HEK293T (cell line): ENCODE data around the gene GRM7.
"Not testable (repeated sequence)": the region's sequence is repeated elsewhere in the genome, so short reads cannot be mapped to it uniquely, and the experiment has no call there.

Source experiments
- CTCF ChIA-PET: fragments of 350-600 bp; formaldehyde crosslinking; extraction: SDS; loops from one replicate; lab custom pipeline; 2021; ENCODE audit warnings: antibody characterized with exemption, inconsistent platforms; lab: Yijun Ruan, JAX
- POLR2A ChIA-PET: fragments of 350-600 bp; formaldehyde crosslinking; extraction: SDS; loops from one replicate; lab custom pipeline; 2020; ENCODE audit warnings: antibody characterized with exemption, inconsistent platforms; lab: Yijun Ruan, JAX
- DNase-seq: peaks from one replicate; pipeline ENCODE4 v3.0.0; 2012; ENCODE audit warnings: mixed read lengths; ENCODE audit errors: extremely low spot score
- ARNT ChIP-seq: fragments of 450-650 bp; IDR thresholded peaks from 2 replicates; pipeline ENCODE4 v1.6.1; 2017; ENCODE audit warnings: mild to moderate bottlenecking
- BHLHE40 ChIP-seq: fragments of 450-650 bp; IDR thresholded peaks from 2 replicates; pipeline ENCODE4 v1.6.1; 2016; ENCODE audit warnings: mild to moderate bottlenecking, moderate library complexity, borderline replicate concordance
- CTBP1 ChIP-seq: fragments of 450-650 bp; IDR thresholded peaks from 2 replicates; pipeline ENCODE4 v1.6.1; 2016; ENCODE audit warnings: borderline replicate concordance
- ELF4 ChIP-seq: fragments of 450-650 bp; IDR thresholded peaks from 2 replicates; pipeline ENCODE4 v1.6.1; 2017; ENCODE audit warnings: antibody characterized with exemption
- FOXA1 ChIP-seq: fragments of 450-650 bp; IDR thresholded peaks from 2 replicates; pipeline ENCODE4 v1.6.1; 2016; ENCODE audit warnings: mild to moderate bottlenecking
- FOXK2 ChIP-seq: fragments of 450-650 bp; IDR thresholded peaks from 2 replicates; pipeline ENCODE4 v1.6.1; 2016; ENCODE audit warnings: mild to moderate bottlenecking
- FOXM1 ChIP-seq: fragments of 450-650 bp; IDR thresholded peaks from 2 replicates; pipeline ENCODE4 v1.6.1; 2017; ENCODE audit warnings: mild to moderate bottlenecking, borderline replicate concordance
- HDGF ChIP-seq: fragments of 450-650 bp; IDR thresholded peaks from 2 replicates; pipeline ENCODE4 v1.6.1; 2017; ENCODE audit warnings: antibody characterized with exemption, borderline replicate concordance
- L3MBTL2 ChIP-seq: fragments of 450-650 bp; conservative IDR thresholded peaks from 2 replicates; pipeline ENCODE4 v1.6.1; 2016; ENCODE audit warnings: mild to moderate bottlenecking
- LEF1 ChIP-seq: fragments of 450-650 bp; IDR thresholded peaks from 2 replicates; pipeline ENCODE4 v1.6.1; 2017; ENCODE audit warnings: mild to moderate bottlenecking, borderline replicate concordance
- NFRKB ChIP-seq: fragments of 450-650 bp; IDR thresholded peaks from 2 replicates; pipeline ENCODE4 v1.6.1; 2016; ENCODE audit warnings: mild to moderate bottlenecking, moderate library complexity
- SP1 ChIP-seq: fragments of 450-650 bp; IDR thresholded peaks from 2 replicates; pipeline ENCODE4 v1.6.1; 2017
- SUZ12 ChIP-seq: fragments of 450-650 bp; IDR thresholded peaks from 2 replicates; pipeline ENCODE4 v1.6.1; 2016; ENCODE audit warnings: mild to moderate bottlenecking
- TARDBP ChIP-seq: fragments of 450-650 bp; IDR thresholded peaks from 2 replicates; pipeline ENCODE4 v1.6.1; 2016
- ZNF384 ChIP-seq: fragments of 450-650 bp; IDR thresholded peaks from 2 replicates; pipeline ENCODE4 v1.6.1; 2016
- TF ChIP-seq, protein P1 (sequence below): fragments of 450-650 bp; IDR thresholded peaks from 2 replicates; pipeline ENCODE4 v1.6.1; 2016

GRM7 gene

DNA sequence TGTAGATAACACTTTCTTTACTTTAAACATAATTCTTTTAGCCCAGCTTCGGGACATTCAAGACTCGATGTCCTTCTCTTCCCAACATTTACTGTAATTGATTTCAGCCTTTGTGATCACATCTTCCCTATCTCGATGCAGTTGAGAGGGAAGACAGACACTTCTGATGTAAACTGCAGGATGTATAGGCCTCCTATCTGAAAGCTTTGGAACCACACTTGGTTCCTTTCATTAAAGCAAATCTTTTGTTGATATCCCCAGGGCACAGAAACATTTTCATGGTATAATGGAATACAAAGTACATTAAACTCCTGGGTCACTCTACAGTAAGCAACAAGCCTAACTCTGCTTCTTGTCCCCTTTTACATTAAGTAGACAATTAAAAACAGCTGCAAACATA is 6.4 kb downstream of the GRM7 start:
- ChIA-PET POLR2A (no interaction called here), CTCF (no interaction called here)
- TF ChIP-seq FOXK2 (no peak), SP1 (no peak), HDGF (no peak), L3MBTL2 (no peak), LEF1 (no peak), ARNT (no peak), FOXM1 (no peak), NFRKB (no peak), FOXA1 (no peak)
- DNase-seq: no peak

DNA sequence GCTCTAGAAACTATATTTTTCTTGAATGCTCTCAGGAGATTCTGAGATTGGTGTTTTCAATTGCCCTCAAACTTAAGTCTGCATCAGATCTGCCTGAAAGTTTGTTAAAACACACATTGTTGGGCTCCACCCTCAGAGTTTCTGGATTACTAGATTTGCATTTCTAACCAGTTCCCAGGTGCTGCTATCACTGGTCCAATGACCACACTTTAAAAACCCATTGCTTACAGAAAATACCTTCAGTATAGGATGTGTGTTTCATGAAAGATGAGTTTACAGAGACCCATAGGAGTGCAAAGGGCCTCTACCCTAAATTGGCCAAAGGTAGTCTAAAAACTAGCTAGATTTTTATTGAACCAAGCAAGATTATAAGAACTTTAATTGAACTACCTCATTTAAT is 17.8 kb downstream of the GRM7 start:
- POLR2A ChIA-PET: no interaction called here
- no peak for TF ChIP-seq FOXA1
- TF ChIP-seq BHLHE40: no peak
- no peak for TF ChIP-seq FOXK2
- no peak for TF ChIP-seq SP1
- no peak for TF ChIP-seq L3MBTL2
- TF ChIP-seq, protein P1, sequence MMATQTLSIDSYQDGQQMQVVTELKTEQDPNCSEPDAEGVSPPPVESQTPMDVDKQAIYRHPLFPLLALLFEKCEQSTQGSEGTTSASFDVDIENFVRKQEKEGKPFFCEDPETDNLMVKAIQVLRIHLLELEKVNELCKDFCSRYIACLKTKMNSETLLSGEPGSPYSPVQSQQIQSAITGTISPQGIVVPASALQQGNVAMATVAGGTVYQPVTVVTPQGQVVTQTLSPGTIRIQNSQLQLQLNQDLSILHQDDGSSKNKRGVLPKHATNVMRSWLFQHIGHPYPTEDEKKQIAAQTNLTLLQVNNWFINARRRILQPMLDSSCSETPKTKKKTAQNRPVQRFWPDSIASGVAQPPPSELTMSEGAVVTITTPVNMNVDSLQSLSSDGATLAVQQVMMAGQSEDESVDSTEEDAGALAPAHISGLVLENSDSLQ: no peak
- no peak for TF ChIP-seq HDGF
- no peak for TF ChIP-seq LEF1
- TF ChIP-seq CTBP1: no peak
- TF ChIP-seq SUZ12: no peak

GRCh38 chr3:6912240-6912639 is 51.3 kb downstream of the GRM7 start:
- TF ChIP-seq TARDBP: no peak
- no peak for TF ChIP-seq CTBP1
- ChIA-PET CTCF (no interaction called here), POLR2A (no interaction called here)
- no peak for DNase-seq

More for the DNA sequence above, 17.8 kb downstream of the GRM7 start:
- CTCF ChIA-PET: no interaction called here
- no peak for DNase-seq

- TF ChIP-seq SUZ12 (no peak), FOXM1 (no peak), NFRKB (no peak), L3MBTL2 (no peak), LEF1 (no peak), CTBP1 (no peak), BHLHE40 (no peak), HDGF (no peak), FOXA1 (no peak)
- CTCF ChIA-PET: no interaction called here
- POLR2A ChIA-PET: no interaction called here
- DNase-seq: no peak
These were observed 55.0 kb downstream of the GRM7 start for GRCh38 chr3:6915898-6916297.

GRCh38 chr3:6921066-6921465 is 60.2 kb downstream of the GRM7 start:
- POLR2A ChIA-PET: no interaction called here
- DNase-seq: no peak
- CTCF ChIA-PET: no interaction called here
- TF ChIP-seq FOXA1 (no peak), TARDBP (no peak)

GRCh38 chr3:6921876-6922275 is 61.0 kb downstream of the GRM7 start:
- no peak for TF ChIP-seq FOXA1
- no peak for TF ChIP-seq CTBP1
- no peak for TF ChIP-seq FOXK2
- TF ChIP-seq LEF1: no peak
- no peak for TF ChIP-seq ARNT
- TF ChIP-seq TARDBP: no peak
- TF ChIP-seq L3MBTL2: no peak
- TF ChIP-seq SUZ12: no peak
- no peak for TF ChIP-seq FOXM1
- TF ChIP-seq NFRKB: no peak
- no peak for TF ChIP-seq HDGF
- ChIA-PET POLR2A (no interaction called here), CTCF (no interaction called here)
- no peak for DNase-seq

DNA sequence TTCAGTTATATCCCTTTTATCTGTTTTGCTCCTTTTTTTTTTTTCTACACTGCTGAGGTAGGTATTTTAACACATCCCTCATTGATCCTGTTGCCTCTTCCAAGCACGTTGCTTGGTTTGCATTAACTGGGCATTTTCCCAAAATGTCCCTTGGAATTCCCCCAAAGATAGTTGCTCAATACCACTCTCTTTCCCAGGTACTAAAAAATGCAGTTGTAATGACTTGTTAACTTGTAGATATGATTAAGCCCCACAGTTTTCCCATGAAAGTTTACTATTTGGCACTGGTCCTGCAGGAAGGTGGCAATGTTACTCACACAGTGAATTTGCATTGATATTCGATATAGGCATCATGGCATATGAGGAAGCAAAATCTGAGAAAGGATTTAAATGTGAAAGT is 67.1 kb downstream of the GRM7 start:
- no peak for DNase-seq
- POLR2A ChIA-PET: no interaction called here
- TF ChIP-seq L3MBTL2 (no peak), ZNF384 (no peak), FOXK2 (no peak), SUZ12 (no peak), TARDBP (no peak)
- CTCF ChIA-PET: no interaction called here

DNA sequence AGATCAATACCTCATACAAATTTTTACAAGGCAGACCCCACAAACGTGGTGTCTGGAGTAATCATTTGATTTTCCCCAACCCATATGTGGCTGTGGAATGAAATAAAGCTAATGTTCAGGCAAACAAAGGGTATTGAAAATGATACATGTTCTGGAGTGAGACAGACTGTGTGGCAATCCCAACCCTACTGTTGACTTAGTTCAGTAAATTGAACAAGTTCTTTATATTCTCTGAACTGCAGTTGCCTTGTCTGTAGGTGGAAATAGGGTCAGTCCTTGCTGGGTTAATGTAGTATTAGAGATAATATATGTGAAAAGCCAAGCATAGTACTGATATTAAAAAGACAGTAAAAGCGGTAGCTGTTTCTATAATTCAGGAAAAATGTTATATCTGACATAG is 69.0 kb downstream of the GRM7 start:
- POLR2A ChIA-PET: no interaction called here
- CTCF ChIA-PET: no interaction called here
- TF ChIP-seq ARNT (no peak), ELF4 (no peak), FOXA1 (no peak), ZNF384 (no peak), NFRKB (no peak), FOXM1 (no peak), LEF1 (no peak), BHLHE40 (no peak), HDGF (no peak), FOXK2 (no peak), SP1 (no peak), L3MBTL2 (no peak)
- TF ChIP-seq, protein P1: no peak
- no peak for DNase-seq

DNA sequence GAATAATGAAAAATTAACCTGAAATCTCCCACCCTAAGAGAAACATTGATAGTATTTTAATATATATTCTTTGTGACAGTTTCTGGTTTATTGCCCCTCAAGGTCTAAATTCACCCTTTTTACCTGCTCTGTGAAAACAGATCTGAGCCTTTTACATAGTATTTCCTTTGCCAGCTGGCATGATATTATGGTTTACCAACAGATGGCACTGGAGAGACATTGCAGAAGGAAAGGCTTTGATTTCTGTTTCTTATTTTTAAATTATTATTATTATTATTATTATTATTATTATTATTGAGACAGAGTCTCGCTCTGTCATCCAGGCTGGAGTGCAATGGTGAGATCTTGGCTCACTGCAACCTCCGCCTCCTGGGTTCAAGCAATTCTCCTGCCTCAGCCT is 74.5 kb downstream of the GRM7 start:
- POLR2A ChIA-PET, DNase-seq, CTCF ChIA-PET: not testable (repeated sequence)
